ENCODE measurements around the gene SULF2. TPM values are rescaled to one million over a fixed set of nuclear protein-coding genes. Genes with fewer than 3 reads are reported as not detected.

The SULF2 gene
- total RNA-seq, 4 donors from 2014 or later, result 16.5 to 49.4 (median 31.1) TPM

- no peak for TF ChIP-seq CTCF (IDR thresholded peaks at IDR 0.05; ENCODE audit: low read depth)
Observed at GRCh38 chr20:47809161-47809960, 24.1 kb upstream of the SULF2 start.

- no peak for TF ChIP-seq CTCF (IDR thresholded peaks at IDR 0.05; ENCODE audit: low read depth)
Observed at GRCh38 chr20:47805951-47806350, 20.7 kb upstream of the SULF2 start.

GRCh38 chr20:47802975-47803374 is 17.7 kb upstream of the SULF2 start:
- TF ChIP-seq CTCF (IDR thresholded peaks at IDR 0.05; ENCODE audit: low read depth), result no peak

DNA sequence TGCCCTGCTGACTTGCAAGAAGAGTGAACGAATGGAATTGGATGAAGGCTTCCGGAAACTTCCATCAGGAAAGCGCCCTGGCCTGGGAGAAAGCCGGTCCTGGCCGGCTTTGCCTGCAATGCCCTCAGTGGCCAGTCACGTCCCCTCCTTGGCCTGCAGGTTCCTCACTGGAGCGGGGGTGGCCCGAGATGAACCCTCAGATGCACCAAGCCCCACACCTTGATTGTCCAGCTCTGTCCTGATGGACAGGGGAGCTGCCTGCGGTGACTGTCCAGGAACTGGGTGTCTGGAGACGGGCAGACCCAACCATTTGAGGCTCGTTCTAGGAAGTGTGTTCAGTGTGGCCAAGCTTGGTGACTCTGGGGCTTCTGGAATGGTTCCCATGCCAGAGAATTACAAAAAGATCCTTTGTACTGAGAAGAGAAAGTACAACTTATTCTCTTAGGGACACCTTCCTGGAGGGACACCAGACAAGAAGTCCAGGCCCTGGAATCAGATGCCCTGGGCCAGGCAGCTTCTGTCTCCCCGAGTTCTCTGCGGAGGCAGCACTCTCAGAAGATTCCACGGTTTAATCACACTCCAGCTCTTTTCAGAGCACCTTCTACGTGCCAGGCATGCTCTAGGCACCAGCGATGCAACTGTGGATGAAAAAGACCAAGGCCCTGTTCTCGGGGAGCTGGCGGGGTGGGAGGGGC is 17.1 kb upstream of the SULF2 start:
- TF ChIP-seq CTCF (IDR thresholded peaks at IDR 0.05; ENCODE audit: low read depth), result no peak

DNA sequence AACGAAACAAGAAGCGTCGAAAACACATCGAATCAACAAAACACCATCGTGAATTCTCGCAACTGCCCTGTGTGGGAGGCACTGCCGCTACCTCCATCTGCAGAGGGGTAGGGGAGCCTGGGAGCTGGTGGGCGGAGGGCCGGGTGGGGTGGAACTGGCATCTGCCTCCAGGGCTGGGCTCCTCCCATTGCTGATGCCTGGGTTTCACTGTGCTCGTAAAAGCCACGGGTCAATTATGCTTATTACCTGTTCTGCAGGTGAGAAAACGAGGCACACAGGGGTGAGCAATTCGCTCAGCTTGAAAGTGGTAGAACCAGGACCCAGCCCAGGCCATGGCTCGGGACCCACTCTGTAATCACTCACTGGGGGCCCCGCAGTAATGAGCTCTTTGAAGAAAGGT is 16.5 kb upstream of the SULF2 start:
- TF ChIP-seq CTCF (IDR thresholded peaks at IDR 0.05; ENCODE audit: low read depth), result no peak

GRCh38 chr20:47801079-47801478 is 15.8 kb upstream of the SULF2 start:
- TF ChIP-seq CTCF (IDR thresholded peaks at IDR 0.05; ENCODE audit: low read depth), result no peak

GRCh38 chr20:47800623-47801022 is 15.3 kb upstream of the SULF2 start:
- TF ChIP-seq CTCF (IDR thresholded peaks at IDR 0.05; ENCODE audit: low read depth), result no peak

All from subcutaneous adipose tissue (tissue), 4 donors.